GM23338 (cell line): ENCODE results near the gene CCDC149.

ENCODE experiments used
- CREB1 ChIP-seq: fragments of 250-450 bp; sonication (Bioruptor Pico); IDR thresholded peaks from 2 replicates; pipeline ENCODE4 v1.5.0; 2020; ENCODE audit warnings: low read depth, mild to moderate bottlenecking, moderate library complexity
- CTCF ChIP-seq, 2 experiments: fragments of 200-600 bp in 1 of 2; sonication (generic) in 1 of 2; conservative IDR thresholded peaks; 2 replicates each; pipeline versions ENCODE4 v1.5.1 to v1.6.1; 2016 to 2017; ENCODE audit warnings: antibody characterized with exemption in 2 of 2, low read depth in 2 of 2, mild to moderate bottlenecking in 2 of 2, moderate library complexity in 1 of 2
- ETS1 ChIP-seq: IDR thresholded peaks from 2 replicates; pipeline ENCODE4 v1.6.1; 2016; ENCODE audit warnings: antibody characterized with exemption
- EZH2 ChIP-seq: fragments of 200-600 bp; sonication (generic); IDR thresholded peaks from one replicate; pipeline ENCODE4 v1.8.0; 2017; ENCODE audit warnings: antibody characterized with exemption, mild to moderate bottlenecking, low read depth; ENCODE audit not compliant: unreplicated experiment
- EZH2phosphoT487 ChIP-seq: fragments of 200-600 bp; sonication (generic); IDR thresholded peaks from one replicate; pipeline ENCODE4 v1.8.1; 2018; ENCODE audit warnings: antibody characterized with exemption; ENCODE audit not compliant: unreplicated experiment
- JUNB ChIP-seq: IDR thresholded peaks from one replicate; pipeline ENCODE4 v1.6.1; 2016; ENCODE audit warnings: antibody characterized with exemption; ENCODE audit not compliant: unreplicated experiment
- NANOG ChIP-seq: IDR thresholded peaks from 2 replicates; pipeline ENCODE4 v1.6.1; 2016; ENCODE audit warnings: antibody characterized with exemption, borderline replicate concordance
- POLR2AphosphoS5 ChIP-seq: IDR thresholded peaks from 2 replicates; pipeline ENCODE4 v1.6.1; 2016; ENCODE audit warnings: antibody characterized with exemption, low read depth
- REST ChIP-seq: IDR thresholded peaks from one replicate; pipeline ENCODE4 v1.6.1; 2018; ENCODE audit warnings: antibody characterized with exemption; ENCODE audit not compliant: unreplicated experiment
- STAT1 ChIP-seq: IDR thresholded peaks from one replicate; pipeline ENCODE4 v1.6.1; 2016; ENCODE audit warnings: antibody characterized with exemption; ENCODE audit not compliant: unreplicated experiment
- ZNF114 ChIP-seq: fragments of 250-450 bp; sonication (Bioruptor Pico); IDR thresholded peaks from 2 replicates; pipeline ENCODE4 v1.5.0; 2020; ENCODE audit warnings: mild to moderate bottlenecking, moderate library complexity
- ZNF331 ChIP-seq: fragments of 250-450 bp; sonication (Bioruptor Pico); IDR thresholded peaks from 2 replicates; pipeline ENCODE4 v1.5.0; 2020; ENCODE audit warnings: low read depth, mild to moderate bottlenecking, moderate library complexity
- ZNF462 ChIP-seq: fragments of 250-450 bp; sonication (Bioruptor Pico); IDR thresholded peaks from 2 replicates; pipeline ENCODE4 v1.5.0; 2020; ENCODE audit warnings: mild to moderate bottlenecking, moderate library complexity

- no peak for TF ChIP-seq EZH2phosphoT487
- no peak for TF ChIP-seq CTCF (conservative IDR thresholded peaks at IDR 0.05; ENCODE audit: low read depth in 2 of 2)
- no peak for TF ChIP-seq JUNB
- TF ChIP-seq NANOG: no peak
- TF ChIP-seq EZH2: no peak
- no peak for TF ChIP-seq POLR2AphosphoS5
- no peak for TF ChIP-seq ZNF331
- no peak for TF ChIP-seq REST
- TF ChIP-seq CREB1 (CRISPR knock-in tag): no peak
- TF ChIP-seq STAT1: no peak
- TF ChIP-seq ETS1: no peak
- no peak for TF ChIP-seq ZNF462
- TF ChIP-seq ZNF114 (CRISPR knock-in tag): no peak
Observed at GRCh38 chr4:24801136-24801855, 111.5 kb downstream of the CCDC149 start.
